MCF 10A (cell line): Measurements from ENCODE around the gene EXOC1. TPM values are rescaled to one million over a fixed set of nuclear protein-coding genes. Genes with fewer than 3 reads are reported as not detected.

Experiments
- BruUV-seq: library from RNA; stranded (reverse); fragments of 400-500 nt; replicated peaks from 2 replicates; lab custom pipeline; 2021; lab: Mats Ljungman, UMichigan
- CTCF ChIA-PET: fragments of 300-600 bp; sonication (Branson Sonifier 250); formaldehyde crosslinking; extraction: SDS; loops from one replicate; lab custom pipeline; 2021; ENCODE audit warnings: antibody characterized with exemption, inconsistent platforms; lab: Yijun Ruan, JAX
- POLR2A ChIA-PET: fragments of 300-600, 350-650 bp; sonication (Branson Sonifier 250); formaldehyde crosslinking; extraction: SDS; loops from one replicate; lab custom pipeline; 2020; ENCODE audit warnings: antibody characterized with exemption, inconsistent platforms; lab: Yijun Ruan, JAX
- DNase-seq: peaks from one replicate; pipeline ENCODE4 v3.0.0-alpha.2; 2018; ENCODE audit not compliant: unreplicated experiment
- H3K27ac Mint-ChIP-seq: one replicate; pipeline ENCODE4 v1.8.0; 2022; ENCODE audit warnings: mild to moderate bottlenecking, low read depth, mixed read lengths; ENCODE audit not compliant: unreplicated experiment
- H3K27me3 Mint-ChIP-seq: one replicate; pipeline ENCODE4 v1.8.0; 2022; ENCODE audit warnings: mixed read lengths; ENCODE audit not compliant: insufficient read depth, unreplicated experiment
- H3K36me3 Mint-ChIP-seq: one replicate; pipeline ENCODE4 v1.8.0; 2022; ENCODE audit warnings: mild to moderate bottlenecking, moderate library complexity, mixed read lengths; ENCODE audit not compliant: insufficient read depth, unreplicated experiment
- H3K4me1 Mint-ChIP-seq: one replicate; pipeline ENCODE4 v1.8.0; 2022; ENCODE audit warnings: mixed read lengths; ENCODE audit not compliant: insufficient read depth, unreplicated experiment
- H3K4me3 Mint-ChIP-seq: one replicate; pipeline ENCODE4 v1.8.0; 2022; ENCODE audit warnings: mild to moderate bottlenecking, moderate library complexity, mixed read lengths; ENCODE audit not compliant: unreplicated experiment
- H3K9me3 Mint-ChIP-seq: one replicate; pipeline ENCODE4 v1.8.0; 2022; ENCODE audit warnings: mixed read lengths; ENCODE audit not compliant: unreplicated experiment
- CTCF ChIP-seq: fragments of 200-600 bp; IDR thresholded peaks from one replicate; pipeline ENCODE4 v1.8.0; 2022; ENCODE audit warnings: antibody characterized with exemption, mild to moderate bottlenecking; ENCODE audit not compliant: unreplicated experiment
- intact Hi-C: fragments of 100-400 bp; cut with micrococcal nuclease; formaldehyde crosslinking; loops from 2 replicates; pipeline ENCODE4 v1.14.1; 2022
- total RNA-seq: library from RNA; stranded (reverse); gene quantifications from 2 replicates; pipeline ENCODE4 v1.2.3, GENCODE V29; 2022

Gene EXOC1
- total RNA-seq, 1 experiment from 2014 or later = 31.4 TPM

- H3K4me1 Mint-ChIP-seq = peaks cover 22% of the 10 kb centered on the region
- ChIA-PET POLR2A (interaction anchor here (0.7 to 6.4 kb wide), 14 partner anchors 11 to 508 kb away, joined by 3 to 87 read pairs (median 6); partner anchors contain the start of genes CEP135 and EXOC1), CTCF (interaction anchor here (0.5 to 3.3 kb wide), 23 partner anchors 9 to 868 kb away, joined by 3 to 30 read pairs (median 4); partner anchors contain the start of gene EXOC1)
- TF ChIP-seq CTCF = peak; percentile 73
- no peaks in the 10 kb centered on the region for H3K9me3 Mint-ChIP-seq
- BruUV-seq = no TSS peak
- H3K4me3 Mint-ChIP-seq = no peak overlapping the region
- no peak overlapping the region for H3K27ac Mint-ChIP-seq
- no peaks in the 10 kb centered on the region for H3K27me3 Mint-ChIP-seq
- H3K36me3 Mint-ChIP-seq = peaks cover 56% of the 10 kb centered on the region
- intact Hi-C loops = loop anchor here (1.0 to 5.0 kb wide), 6 partner anchors 110 to 520 kb away; partner anchors contain the start of genes CLOCK, SRD5A3 and TMEM165
- peak; percentile 76 for DNase-seq
Measured at GRCh38 chr4:55866973-55867574, 13.6 kb downstream of the EXOC1 start.

- TF ChIP-seq CTCF = no peak
- H3K9me3 Mint-ChIP-seq = no peaks in the 10 kb centered on the region
- H3K4me3 Mint-ChIP-seq = no peak overlapping the region
- H3K36me3 Mint-ChIP-seq = peaks cover 45% of the 10 kb centered on the region
- BruUV-seq = no TSS peak
- H3K27me3 Mint-ChIP-seq = no peaks in the 10 kb centered on the region
- intact Hi-C loops = loop anchor here (5.0 kb wide), 2 partner anchors 111 to 471 kb away; partner anchors contain the start of gene TMEM165
- no peak overlapping the region for H3K27ac Mint-ChIP-seq
- DNase-seq = no peak
- CTCF ChIA-PET = interaction anchor here (0.5 to 3.3 kb wide), 2 partner anchors 424 to 1188 kb away, joined by 3 to 30 read pairs; no protein-coding TSS in a partner anchor
- H3K4me1 Mint-ChIP-seq = peaks cover 22% of the 10 kb centered on the region
- POLR2A ChIA-PET = interaction anchor here (1.9 to 6.4 kb wide), 2 partner anchors 9 to 15 kb away, joined by 5 to 87 read pairs; partner anchors contain the start of gene EXOC1
Measured at GRCh38 chr4:55868581-55869090, 15.2 kb downstream of the EXOC1 start.

GRCh38 chr4:55871299-55871800 lies 17.9 kb downstream of the EXOC1 start:
- DNase-seq = no peak
- no TSS peak for BruUV-seq

More at GRCh38 chr4:55871299-55871800, 17.9 kb downstream of the EXOC1 start:
- peaks cover 49% of the 10 kb centered on the region for H3K36me3 Mint-ChIP-seq
- TF ChIP-seq CTCF = no peak
- H3K27ac Mint-ChIP-seq = peak overlapping the region; percentile 19
- intact Hi-C loops = no loop called here
- no peak overlapping the region for H3K4me3 Mint-ChIP-seq
- no peaks in the 10 kb centered on the region for H3K9me3 Mint-ChIP-seq
- peaks cover 10% of the 10 kb centered on the region for H3K4me1 Mint-ChIP-seq
- CTCF ChIA-PET = interaction anchor here (0.6 kb wide), 1 partner anchor 493 kb away, joined by 3 read pairs; no protein-coding TSS in a partner anchor
- POLR2A ChIA-PET = interaction anchor here (0.6 kb wide), 1 partner anchor 250 kb away, joined by 3 read pairs; no protein-coding TSS in a partner anchor
- H3K27me3 Mint-ChIP-seq = no peaks in the 10 kb centered on the region
